ENCODE measurements around the gene HERPUD1. TPM values are rescaled to one million over a fixed set of nuclear protein-coding genes. Genes with fewer than 3 reads are reported as not detected.
"Not testable (repeated sequence)": the region's sequence is repeated elsewhere in the genome, so short reads cannot be mapped to it uniquely, and the experiment has no call there.

Gene HERPUD1
- total RNA-seq, 2 experiments from 2014 or later: 140 to 342 TPM

DNA sequence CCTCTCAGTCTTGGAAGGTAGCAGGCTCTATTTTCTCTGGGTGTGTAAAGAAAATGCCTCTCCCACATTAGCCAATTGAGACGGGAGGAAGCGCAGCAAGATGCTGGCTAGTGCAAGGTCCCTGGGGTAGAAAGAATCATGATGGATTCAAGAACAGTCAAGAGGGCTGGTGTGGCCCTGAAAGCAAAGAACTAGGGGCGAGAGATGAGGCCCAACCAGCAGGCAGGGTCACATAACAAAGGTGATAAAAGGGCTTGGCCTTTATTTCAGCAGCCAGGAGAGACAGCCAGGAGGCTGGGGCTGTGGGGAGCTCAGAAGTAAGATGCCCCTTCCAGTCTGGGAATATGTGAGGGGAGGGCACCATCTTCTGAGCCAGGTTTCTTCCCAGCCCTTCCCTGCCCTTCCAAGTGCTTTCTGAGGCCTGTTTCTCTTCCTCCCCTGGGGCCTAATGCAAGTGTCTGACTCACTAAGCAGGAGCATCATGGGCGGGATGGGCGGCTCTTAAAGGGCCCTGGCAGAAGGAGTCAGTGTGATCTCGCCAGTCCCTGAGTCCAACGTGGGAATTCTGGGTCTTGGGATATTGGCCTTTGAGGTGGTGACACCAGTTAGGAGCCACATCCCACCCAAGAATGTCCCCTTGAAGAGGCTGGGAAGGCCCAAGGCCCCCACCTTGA, 53.5 kb downstream of the HERPUD1 start:
- H3K4me2 ChIP-seq (ENCODE audit: low read length): peak overlapping the region; percentile 89
- intact Hi-C loops (cut with micrococcal nuclease; ENCODE audit: unreplicated experiment): no loop called here
- TF ChIP-seq, protein P1, sequence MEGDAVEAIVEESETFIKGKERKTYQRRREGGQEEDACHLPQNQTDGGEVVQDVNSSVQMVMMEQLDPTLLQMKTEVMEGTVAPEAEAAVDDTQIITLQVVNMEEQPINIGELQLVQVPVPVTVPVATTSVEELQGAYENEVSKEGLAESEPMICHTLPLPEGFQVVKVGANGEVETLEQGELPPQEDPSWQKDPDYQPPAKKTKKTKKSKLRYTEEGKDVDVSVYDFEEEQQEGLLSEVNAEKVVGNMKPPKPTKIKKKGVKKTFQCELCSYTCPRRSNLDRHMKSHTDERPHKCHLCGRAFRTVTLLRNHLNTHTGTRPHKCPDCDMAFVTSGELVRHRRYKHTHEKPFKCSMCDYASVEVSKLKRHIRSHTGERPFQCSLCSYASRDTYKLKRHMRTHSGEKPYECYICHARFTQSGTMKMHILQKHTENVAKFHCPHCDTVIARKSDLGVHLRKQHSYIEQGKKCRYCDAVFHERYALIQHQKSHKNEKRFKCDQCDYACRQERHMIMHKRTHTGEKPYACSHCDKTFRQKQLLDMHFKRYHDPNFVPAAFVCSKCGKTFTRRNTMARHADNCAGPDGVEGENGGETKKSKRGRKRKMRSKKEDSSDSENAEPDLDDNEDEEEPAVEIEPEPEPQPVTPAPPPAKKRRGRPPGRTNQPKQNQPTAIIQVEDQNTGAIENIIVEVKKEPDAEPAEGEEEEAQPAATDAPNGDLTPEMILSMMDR (conservative IDR thresholded peaks at IDR 0.05; ENCODE audit: low read length): no peak
- no peak for TF ChIP-seq EZH2phosphoT487 (IDR thresholded peaks at IDR 0.05; ENCODE audit: borderline replicate concordance, low read depth, low read length)

DNA sequence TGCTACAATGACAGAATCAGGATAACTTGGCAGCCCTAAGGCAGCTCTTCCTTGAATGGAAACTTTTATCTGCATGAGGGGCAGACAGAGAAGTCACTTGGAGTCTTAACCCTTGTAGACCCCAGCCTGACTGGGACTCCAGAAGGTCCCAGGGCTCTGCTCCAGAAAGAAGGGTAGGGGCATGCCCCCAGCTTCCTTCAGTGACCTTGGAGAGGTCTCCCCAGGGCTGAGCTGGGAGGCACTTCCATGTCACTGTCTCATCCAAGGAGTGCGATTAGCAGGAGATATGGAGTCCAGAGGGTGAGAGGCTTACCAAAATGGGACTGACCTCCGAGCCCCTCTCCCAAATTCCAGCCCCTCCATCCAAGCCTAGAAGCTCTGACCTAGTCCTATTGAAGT, 54.0 kb downstream of the HERPUD1 start:
- H3K9me3 ChIP-seq (ENCODE audit: low read length): no peaks in the 10 kb centered on the region
- POLR2A ChIA-PET: interaction anchor here (0.9 to 4.8 kb wide), 6 partner anchors 8 to 60 kb away, joined by 3 to 42 read pairs (median 12); no protein-coding TSS in a partner anchor
- H3K4me2 ChIP-seq (ENCODE audit: low read length): peak overlapping the region; percentile 89
- no peaks in the 10 kb centered on the region for H3K9me2 ChIP-seq (ENCODE audit: insufficient read depth, low read length)
- intact Hi-C loops (cut with micrococcal nuclease; ENCODE audit: unreplicated experiment): no loop called here
- no TSS peak for BruUV-seq (replicated peaks)
- H2AFZ ChIP-seq (ENCODE audit: low read length): no peak overlapping the region
- H3K36me3 ChIP-seq (ENCODE audit: insufficient read depth, low read length): peaks cover 29% of the 10 kb centered on the region; the same call in 1 of the 2 replicates
- peak overlapping the region; percentile 80 for H3K4me3 ChIP-seq (ENCODE audit: low read depth, low read length, poor library complexity, severe bottlenecking)
- peak overlapping the region; percentile 80 for H3K27ac ChIP-seq (ENCODE audit: low read depth, low read length, poor library complexity, severe bottlenecking)
- TF ChIP-seq, protein P1 (conservative IDR thresholded peaks at IDR 0.05; ENCODE audit: low read length): no peak
- no peak for TF ChIP-seq EZH2phosphoT487 (IDR thresholded peaks at IDR 0.05; ENCODE audit: borderline replicate concordance, low read depth, low read length)
- peaks cover 52% of the 10 kb centered on the region for H3K79me2 ChIP-seq (ENCODE audit: insufficient read depth, low read depth, low read length)
- no peaks in the 10 kb centered on the region for H4K20me1 ChIP-seq (ENCODE audit: insufficient read depth, low read length)
- CTCF ChIA-PET (ENCODE audit: unreplicated experiment): interaction anchor here (1.4 kb wide), 1 partner anchor 22 kb away, joined by 3 read pairs; no protein-coding TSS in a partner anchor
- DNase-seq (ENCODE audit: low spot score): no peak
- H3K4me1 ChIP-seq (ENCODE audit: insufficient read depth, low read length, poor library complexity, severe bottlenecking): peaks cover 81% of the 10 kb centered on the region

More for the DNA sequence above, 53.5 kb downstream of the HERPUD1 start:
- Histone ChIP-seq H3K4me3 (ENCODE audit: low read depth, low read length, poor library complexity, severe bottlenecking) (peak overlapping the region; percentile 80), H3K9me3 (ENCODE audit: low read length) (no peaks in the 10 kb centered on the region), H2AFZ (ENCODE audit: low read length) (no peak overlapping the region), H3K27ac (ENCODE audit: low read depth, low read length, poor library complexity, severe bottlenecking) (peak overlapping the region; percentile 80), H3K4me1 (ENCODE audit: insufficient read depth, low read length, poor library complexity, severe bottlenecking) (peaks cover 81% of the 10 kb centered on the region), H3K79me2 (ENCODE audit: insufficient read depth, low read depth, low read length) (peaks cover 47% of the 10 kb centered on the region), H4K20me1 (ENCODE audit: insufficient read depth, low read length) (no peaks in the 10 kb centered on the region), H3K36me3 (ENCODE audit: insufficient read depth, low read length) (peaks cover 27% of the 10 kb centered on the region; the same call in 1 of the 2 replicates), H3K9me2 (ENCODE audit: insufficient read depth, low read length) (no peaks in the 10 kb centered on the region)
- BruUV-seq (replicated peaks): no TSS peak
- CTCF ChIA-PET (ENCODE audit: unreplicated experiment): interaction anchor here (1.4 to 1.8 kb wide), 2 partner anchors 13 to 21 kb away, joined by 3 to 5 read pairs; no protein-coding TSS in a partner anchor
- DNase-seq (ENCODE audit: low spot score): no peak
- POLR2A ChIA-PET: interaction anchor here (0.9 to 4.8 kb wide), 8 partner anchors 8 to 60 kb away, joined by 3 to 42 read pairs (median 4); no protein-coding TSS in a partner anchor

DNA sequence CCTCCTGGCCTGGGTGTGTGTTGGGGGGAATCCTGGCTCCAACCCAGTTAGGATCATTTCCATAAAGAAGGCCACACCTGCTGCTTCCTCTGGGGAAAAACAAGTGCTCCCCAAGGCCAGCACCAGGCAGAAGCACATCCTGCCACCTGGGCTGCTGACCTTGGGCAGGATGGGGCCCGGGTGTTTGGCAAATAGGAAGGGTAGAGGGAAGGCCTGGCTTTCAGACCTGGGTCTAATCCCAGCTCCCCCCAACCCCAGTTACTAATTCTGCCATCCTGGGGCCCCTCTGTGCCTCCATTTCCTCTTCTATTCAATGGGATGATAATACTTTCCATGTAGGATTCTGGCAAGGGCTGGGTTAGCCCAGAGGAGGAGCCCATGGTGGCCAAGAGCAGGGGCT, 54.4 kb downstream of the HERPUD1 start:
- no peaks in the 10 kb centered on the region for H3K9me2 ChIP-seq (ENCODE audit: insufficient read depth, low read length)
- peaks cover 31% of the 10 kb centered on the region; the same call in 1 of the 2 replicates for H3K36me3 ChIP-seq (ENCODE audit: insufficient read depth, low read length)
- intact Hi-C loops (cut with micrococcal nuclease; ENCODE audit: unreplicated experiment): no loop called here
- peak; percentile 77 for DNase-seq (ENCODE audit: low spot score)
- peak overlapping the region; percentile 80 for H3K27ac ChIP-seq (ENCODE audit: low read depth, low read length, poor library complexity, severe bottlenecking)
- H3K9me3 ChIP-seq (ENCODE audit: low read length): no peaks in the 10 kb centered on the region
- peak overlapping the region; percentile 89 for H3K4me2 ChIP-seq (ENCODE audit: low read length)
- no peaks in the 10 kb centered on the region for H4K20me1 ChIP-seq (ENCODE audit: insufficient read depth, low read length)
- no peak for TF ChIP-seq EZH2phosphoT487 (IDR thresholded peaks at IDR 0.05; ENCODE audit: borderline replicate concordance, low read depth, low read length)
- TF ChIP-seq, protein P1 (conservative IDR thresholded peaks at IDR 0.05; ENCODE audit: low read length): no peak
- H3K79me2 ChIP-seq (ENCODE audit: insufficient read depth, low read depth, low read length): peaks cover 56% of the 10 kb centered on the region
- CTCF ChIA-PET (ENCODE audit: unreplicated experiment): no interaction called here
- BruUV-seq (replicated peaks): no TSS peak
- H3K4me3 ChIP-seq (ENCODE audit: low read depth, low read length, poor library complexity, severe bottlenecking): peak overlapping the region; percentile 80
- peaks cover 81% of the 10 kb centered on the region for H3K4me1 ChIP-seq (ENCODE audit: insufficient read depth, low read length, poor library complexity, severe bottlenecking)
- POLR2A ChIA-PET: interaction anchor here (0.9 to 4.8 kb wide), 5 partner anchors 9 to 59 kb away, joined by 3 to 42 read pairs (median 19); no protein-coding TSS in a partner anchor
- no peak overlapping the region for H2AFZ ChIP-seq (ENCODE audit: low read length)

DNA sequence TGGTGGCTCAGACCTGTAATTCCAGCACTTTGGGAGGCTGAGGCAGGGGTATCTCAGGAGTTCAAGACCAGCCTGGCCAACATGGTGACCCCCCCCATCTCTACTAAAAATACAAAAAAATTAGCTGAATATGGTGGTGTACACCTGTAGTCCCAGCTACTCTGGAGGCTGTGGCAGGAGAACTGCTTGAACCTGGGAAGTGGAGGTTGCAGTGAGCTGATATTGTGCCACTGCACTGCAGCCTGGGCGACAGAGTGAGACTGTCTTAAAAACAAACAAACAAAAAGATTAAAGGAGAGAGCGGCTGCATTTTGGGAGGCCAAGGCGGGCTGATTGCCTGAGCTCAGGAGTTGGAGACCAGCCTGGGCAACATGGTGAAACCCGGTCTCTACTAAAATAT, 55.0 kb downstream of the HERPUD1 start:
- peak overlapping the region; percentile 89 for H3K4me2 ChIP-seq (ENCODE audit: low read length)
- H3K9me3 ChIP-seq (ENCODE audit: low read length); DNase-seq (ENCODE audit: low spot score); H3K9me2 ChIP-seq (ENCODE audit: insufficient read depth, low read length); CTCF ChIA-PET (ENCODE audit: unreplicated experiment); H4K20me1 ChIP-seq (ENCODE audit: insufficient read depth, low read length); intact Hi-C loops (cut with micrococcal nuclease; ENCODE audit: unreplicated experiment); H2AFZ ChIP-seq (ENCODE audit: low read length); BruUV-seq (replicated peaks): not testable (repeated sequence)
- peaks cover 81% of the 10 kb centered on the region for H3K4me1 ChIP-seq (ENCODE audit: insufficient read depth, low read length, poor library complexity, severe bottlenecking)
- POLR2A ChIA-PET: interaction anchor here (0.6 to 4.8 kb wide), 7 partner anchors 9 to 59 kb away, joined by 3 to 42 read pairs (median 19); no protein-coding TSS in a partner anchor
- peak overlapping the region; percentile 80 for H3K27ac ChIP-seq (ENCODE audit: low read depth, low read length, poor library complexity, severe bottlenecking)
- peaks cover 29% of the 10 kb centered on the region for H3K36me3 ChIP-seq (ENCODE audit: insufficient read depth, low read length)
- peak overlapping the region; percentile 80 for H3K4me3 ChIP-seq (ENCODE audit: low read depth, low read length, poor library complexity, severe bottlenecking)
- peaks cover 61% of the 10 kb centered on the region for H3K79me2 ChIP-seq (ENCODE audit: insufficient read depth, low read depth, low read length)
